PC-3 (cell line): ENCODE data around the gene PSEN2. TPM values are rescaled to one million over a fixed set of nuclear protein-coding genes. Genes with fewer than 3 reads are reported as not detected.

ENCODE experiments used
- ATAC-seq: fragments of 200-7000 bp; cut with Tn5 transposase; 2 replicates; pipeline ENCODE4 v1.9.1; 2020; ENCODE audit warnings: mild to moderate bottlenecking, moderate library complexity
- BruUV-seq: library from RNA; stranded (reverse); fragments of 400-500 nt; replicated peaks from 2 replicates; lab custom pipeline; 2021; lab: Mats Ljungman, UMichigan
- CTCF ChIA-PET: fragments of 300-600 bp; sonication (Branson Sonifier 250); formaldehyde crosslinking; loops from one replicate; lab custom pipeline; 2022; ENCODE audit warnings: antibody characterized with exemption; lab: Charles Lee
- POLR2A ChIA-PET: fragments of 300-600 bp; sonication (Branson Sonifier 250); formaldehyde crosslinking; loops from one replicate; lab custom pipeline; 2022; ENCODE audit warnings: antibody characterized with exemption; ENCODE audit not compliant: unreplicated experiment; lab: Charles Lee
- DNase-seq: peaks from one replicate; pipeline ENCODE4 v3.0.0-alpha.2; 2015
- H2AFZ ChIP-seq: fragments of 300-600 bp; sonication (generic); 2 replicates; pipeline ENCODE4 v1.6.0; 2016; ENCODE audit warnings: antibody characterized with exemption, low read length
- H3F3A ChIP-seq: fragments of 300-600 bp; sonication (generic); one replicate; pipeline ENCODE4 v1.6.0; 2017; ENCODE audit warnings: antibody characterized with exemption, low read length, control low read depth, mild to moderate bottlenecking; ENCODE audit not compliant: unreplicated experiment
- H3K27ac ChIP-seq: fragments of 300-600 bp; sonication (generic); 2 replicates; pipeline ENCODE4 v1.5.1; 2016; ENCODE audit warnings: mild to moderate bottlenecking, low read length
- H3K27me3 ChIP-seq: fragments of 300-600 bp; sonication (generic); 2 replicates; pipeline ENCODE4 v1.6.1; 2016; ENCODE audit warnings: low read length, mixed read lengths
- H3K36me3 ChIP-seq: fragments of 300-600 bp; sonication (generic); 2 replicates; pipeline ENCODE4 v1.6.1; 2016; ENCODE audit warnings: low read depth, mixed run types, low read length, mixed read lengths
- H3K4me1 ChIP-seq: fragments of 300-600 bp; sonication (generic); 2 replicates; pipeline ENCODE4 v1.5.1; 2016; ENCODE audit warnings: low read length; ENCODE audit not compliant: insufficient read depth
- H3K4me2 ChIP-seq: fragments of 300-600 bp; sonication (generic); 2 replicates; pipeline ENCODE4 v1.6.0; 2016; ENCODE audit warnings: low read length
- H3K4me3 ChIP-seq: fragments of 300-600 bp; sonication (generic); 2 replicates; pipeline ENCODE4 v1.5.1; 2016; ENCODE audit warnings: mild to moderate bottlenecking, low read length, mixed read lengths
- H3K79me2 ChIP-seq: fragments of 300-600 bp; sonication (generic); 2 replicates; pipeline ENCODE4 v1.6.1; 2017; ENCODE audit warnings: low read length, mixed read lengths
- H3K9ac ChIP-seq: fragments of 300-600 bp; sonication (generic); 2 replicates; pipeline ENCODE4 v1.6.0; 2016; ENCODE audit warnings: mild to moderate bottlenecking, low read length
- H3K9me2 ChIP-seq: fragments of 300-600 bp; sonication (generic); replicated peaks from 2 replicates; pipeline ENCODE4 v1.6.1; 2016; ENCODE audit warnings: mixed run types, low read length, mixed read lengths
- H3K9me3 ChIP-seq: fragments of 300-600 bp; sonication (generic); 2 replicates; pipeline ENCODE4 v1.6.1; 2016; ENCODE audit warnings: low read length, mixed read lengths
- H4K20me1 ChIP-seq: fragments of 300-600 bp; sonication (generic); 2 replicates; pipeline ENCODE4 v1.6.1; 2016; ENCODE audit warnings: low read length, mixed read lengths
- EZH2 ChIP-seq: fragments of 300-600 bp; sonication (generic); IDR thresholded peaks from one replicate; pipeline ENCODE4 v1.6.1; 2017; ENCODE audit warnings: antibody characterized with exemption, mild to moderate bottlenecking, low read length; ENCODE audit not compliant: unreplicated experiment
- EZH2phosphoT487 ChIP-seq: fragments of 300-600 bp; sonication (generic); IDR thresholded peaks from 2 replicates; pipeline ENCODE4 v1.6.1; 2018; ENCODE audit warnings: mild to moderate bottlenecking, antibody characterized with exemption, low read length, borderline replicate concordance
- intact Hi-C: fragments of 100-400 bp; cut with micrococcal nuclease; formaldehyde crosslinking; loops from 2 replicates; pipeline ENCODE4 v1.9.0; 2023
- total RNA-seq: library from RNA; depleted of rRNA; stranded (reverse); fragments of >200 nt; gene quantifications from 2 replicates; pipeline ENCODE4 v1.2.3, GENCODE V29; 2014
- TF ChIP-seq, protein P1 (sequence below): fragments of 300-600 bp; sonication (generic); conservative IDR thresholded peaks from 2 replicates; pipeline ENCODE4 v1.5.1; 2017; ENCODE audit warnings: antibody characterized with exemption, low read depth, mild to moderate bottlenecking, low read length

PSEN2 gene
- total RNA-seq, 1 experiment from 2014 or later, result 85.3 TPM

DNA sequence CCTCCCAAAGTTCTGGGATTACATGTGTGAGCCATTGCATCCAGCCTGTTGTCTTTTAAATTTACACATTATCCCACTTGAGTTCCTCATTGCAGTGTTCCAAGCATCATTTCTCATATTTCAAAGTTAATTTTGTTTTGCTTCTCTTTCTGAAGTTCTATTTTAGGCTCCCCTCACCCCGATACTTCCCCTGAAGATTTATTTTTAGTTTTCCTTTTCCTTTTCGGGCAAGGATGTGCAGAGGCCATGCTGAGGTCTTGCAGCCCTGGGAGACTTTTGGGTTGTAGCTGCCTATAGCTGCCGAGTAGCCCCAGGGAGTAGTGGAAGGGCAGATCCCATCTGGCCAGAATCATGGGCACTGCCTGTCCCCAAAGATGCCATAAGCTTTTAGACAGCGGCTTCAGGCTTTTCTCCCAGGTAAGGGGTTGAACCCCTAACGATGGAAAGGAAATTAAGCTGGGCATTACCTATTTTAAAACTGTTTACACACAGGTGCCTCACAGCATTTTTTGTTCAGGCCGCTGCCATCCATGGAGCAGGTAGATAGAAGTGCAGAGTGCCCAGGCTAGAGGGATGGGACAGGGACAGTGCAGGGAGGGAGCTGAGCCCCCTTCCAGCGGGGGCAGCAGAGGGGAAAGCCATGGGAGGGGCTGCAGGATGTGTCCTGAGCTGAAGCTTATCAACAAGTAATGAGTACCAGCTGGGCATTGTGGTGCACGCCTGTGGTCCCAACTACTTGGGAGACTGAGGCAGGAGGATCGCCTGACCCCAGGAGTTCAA, 15.9 kb downstream of the PSEN2 start:
- CTCF ChIA-PET, result no interaction called here
- Histone ChIP-seq H3K4me1 (peaks cover 10% of the 10 kb centered on the region), H2AFZ (no peak overlapping the region), H3K79me2 (no peaks in the 10 kb centered on the region), H3K36me3 (peaks cover 21% of the 10 kb centered on the region), H3F3A (no peaks in the 10 kb centered on the region), H3K4me2 (no peak overlapping the region), H3K4me3 (no peak overlapping the region), H3K9me2 (no peaks in the 10 kb centered on the region), H3K9ac (no peak overlapping the region), H4K20me1 (no peaks in the 10 kb centered on the region), H3K9me3 (no peaks in the 10 kb centered on the region), H3K27ac (no peak overlapping the region), H3K27me3 (no peaks in the 10 kb centered on the region)
- intact Hi-C loops, result no loop called here
- BruUV-seq, result no TSS peak
- no peak for TF ChIP-seq EZH2phosphoT487
- TF ChIP-seq, protein P1, sequence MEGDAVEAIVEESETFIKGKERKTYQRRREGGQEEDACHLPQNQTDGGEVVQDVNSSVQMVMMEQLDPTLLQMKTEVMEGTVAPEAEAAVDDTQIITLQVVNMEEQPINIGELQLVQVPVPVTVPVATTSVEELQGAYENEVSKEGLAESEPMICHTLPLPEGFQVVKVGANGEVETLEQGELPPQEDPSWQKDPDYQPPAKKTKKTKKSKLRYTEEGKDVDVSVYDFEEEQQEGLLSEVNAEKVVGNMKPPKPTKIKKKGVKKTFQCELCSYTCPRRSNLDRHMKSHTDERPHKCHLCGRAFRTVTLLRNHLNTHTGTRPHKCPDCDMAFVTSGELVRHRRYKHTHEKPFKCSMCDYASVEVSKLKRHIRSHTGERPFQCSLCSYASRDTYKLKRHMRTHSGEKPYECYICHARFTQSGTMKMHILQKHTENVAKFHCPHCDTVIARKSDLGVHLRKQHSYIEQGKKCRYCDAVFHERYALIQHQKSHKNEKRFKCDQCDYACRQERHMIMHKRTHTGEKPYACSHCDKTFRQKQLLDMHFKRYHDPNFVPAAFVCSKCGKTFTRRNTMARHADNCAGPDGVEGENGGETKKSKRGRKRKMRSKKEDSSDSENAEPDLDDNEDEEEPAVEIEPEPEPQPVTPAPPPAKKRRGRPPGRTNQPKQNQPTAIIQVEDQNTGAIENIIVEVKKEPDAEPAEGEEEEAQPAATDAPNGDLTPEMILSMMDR, result no peak
- no peak for TF ChIP-seq EZH2
- DNase-seq (no peak), ATAC-seq (no peak)
- POLR2A ChIA-PET, result no interaction called here

DNA sequence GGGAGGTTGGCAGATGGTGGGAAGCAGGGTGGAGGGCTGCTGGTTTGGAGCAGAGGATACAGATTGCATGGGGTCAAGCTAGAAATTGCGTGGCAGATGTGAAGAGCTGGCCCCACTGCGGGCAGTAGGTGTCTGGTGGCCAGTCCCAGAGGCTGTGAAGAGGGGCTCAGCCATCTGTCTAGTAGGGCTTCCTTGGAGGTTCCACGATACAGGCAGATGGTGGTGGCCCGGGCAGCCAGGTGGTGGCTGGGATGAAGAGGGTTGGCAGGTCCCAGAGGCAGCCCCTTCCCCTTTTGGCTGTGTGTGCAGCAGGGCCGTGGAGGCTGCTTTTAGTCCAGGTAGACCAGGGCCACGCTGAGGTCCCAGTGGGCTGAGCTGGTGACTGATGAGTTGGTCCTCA, 16.6 kb downstream of the PSEN2 start:
- DNase-seq, result no peak
- Histone ChIP-seq H3K36me3 (peaks cover 15% of the 10 kb centered on the region), H3K9ac (no peak overlapping the region), H3K79me2 (no peaks in the 10 kb centered on the region), H3K27ac (no peak overlapping the region), H3K4me1 (peaks cover 10% of the 10 kb centered on the region), H4K20me1 (no peaks in the 10 kb centered on the region), H3K27me3 (no peaks in the 10 kb centered on the region), H3F3A (no peaks in the 10 kb centered on the region), H3K9me2 (no peaks in the 10 kb centered on the region), H3K9me3 (no peaks in the 10 kb centered on the region), H3K4me2 (no peak overlapping the region), H3K4me3 (no peak overlapping the region), H2AFZ (no peak overlapping the region)
- ATAC-seq, result no peak
- no TSS peak for BruUV-seq
- no peak for TF ChIP-seq EZH2phosphoT487
- TF ChIP-seq, protein P1, result no peak
- no peak for TF ChIP-seq EZH2
- POLR2A ChIA-PET, result no interaction called here
- intact Hi-C loops, result no loop called here
- CTCF ChIA-PET, result no interaction called here

DNA sequence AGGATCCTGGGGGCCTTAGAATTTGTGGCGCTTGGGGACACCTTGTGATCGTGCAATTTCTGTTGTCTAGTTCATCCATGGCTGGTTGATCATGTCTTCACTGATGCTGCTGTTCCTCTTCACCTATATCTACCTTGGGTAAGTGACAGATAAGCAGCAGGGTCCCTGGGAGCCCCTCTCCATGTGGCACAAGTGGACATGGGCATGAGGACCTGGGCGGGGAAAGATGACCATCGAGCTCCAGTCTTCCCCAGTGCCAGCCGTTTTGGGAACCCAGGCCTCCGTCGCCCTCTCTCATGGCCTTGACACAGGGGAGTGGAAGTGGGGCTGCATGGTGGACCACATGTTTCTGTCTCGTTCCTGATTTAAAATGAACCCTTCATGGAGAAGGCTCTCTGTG, 17.6 kb downstream of the PSEN2 start:
- no peaks in the 10 kb centered on the region for H3F3A ChIP-seq
- intact Hi-C loops, result no loop called here
- POLR2A ChIA-PET, result no interaction called here
- H3K27ac ChIP-seq, result no peak overlapping the region
- no peak for TF ChIP-seq EZH2phosphoT487
- TF ChIP-seq, protein P1, result no peak
- TF ChIP-seq EZH2, result no peak
- CTCF ChIA-PET, result no interaction called here
- no TSS peak for BruUV-seq
- H3K4me1 ChIP-seq, result peaks cover 4% of the 10 kb centered on the region
- no peak overlapping the region for H3K4me3 ChIP-seq
- no peaks in the 10 kb centered on the region for H4K20me1 ChIP-seq
- no peak overlapping the region for H3K9ac ChIP-seq
- H3K36me3 ChIP-seq, result peaks cover 19% of the 10 kb centered on the region
- ATAC-seq, result no peak
- H3K27me3 ChIP-seq, result no peaks in the 10 kb centered on the region
- H2AFZ ChIP-seq, result no peak overlapping the region
- DNase-seq, result no peak
- no peaks in the 10 kb centered on the region for H3K9me3 ChIP-seq
- H3K79me2 ChIP-seq, result no peaks in the 10 kb centered on the region
- no peaks in the 10 kb centered on the region for H3K9me2 ChIP-seq
- H3K4me2 ChIP-seq, result no peak overlapping the region
